Hematopoietic multipotent progenitor cell treated with erythropoietin and hydrocortisone succinate and interleukin-3 and kit ligand, for 6 days (in vitro differentiated cells): Measurements from ENCODE around the gene IL6.
"Not testable (repeated sequence)": the region's sequence is repeated elsewhere in the genome, so short reads cannot be mapped to it uniquely, and the experiment has no call there.

Experiments
- DNase-seq: peaks from one replicate; pipeline ENCODE4 v3.0.0-alpha.2; 2015

IL6 gene

DNA sequence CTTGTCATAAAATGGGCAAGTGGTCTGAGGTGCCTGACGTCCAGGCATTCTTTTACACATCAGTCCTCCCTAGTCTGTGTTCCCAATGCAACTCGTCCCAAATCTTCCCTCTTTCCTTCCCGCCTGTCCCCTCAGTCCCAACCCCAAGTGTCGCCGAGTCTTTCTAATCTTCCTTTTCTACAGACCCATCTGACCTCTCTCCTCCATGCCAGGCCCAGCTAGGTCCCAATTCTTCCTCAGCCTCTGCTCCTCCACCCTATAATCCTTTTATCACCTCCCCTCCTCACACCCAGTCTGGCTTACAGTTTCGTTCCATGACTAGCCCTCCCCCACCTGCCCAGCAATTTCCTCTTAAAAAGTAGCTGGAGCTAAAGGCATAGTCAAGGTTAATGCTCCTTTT lies 22.3 kb upstream of the IL6 start:
- not testable (repeated sequence) for DNase-seq

DNA sequence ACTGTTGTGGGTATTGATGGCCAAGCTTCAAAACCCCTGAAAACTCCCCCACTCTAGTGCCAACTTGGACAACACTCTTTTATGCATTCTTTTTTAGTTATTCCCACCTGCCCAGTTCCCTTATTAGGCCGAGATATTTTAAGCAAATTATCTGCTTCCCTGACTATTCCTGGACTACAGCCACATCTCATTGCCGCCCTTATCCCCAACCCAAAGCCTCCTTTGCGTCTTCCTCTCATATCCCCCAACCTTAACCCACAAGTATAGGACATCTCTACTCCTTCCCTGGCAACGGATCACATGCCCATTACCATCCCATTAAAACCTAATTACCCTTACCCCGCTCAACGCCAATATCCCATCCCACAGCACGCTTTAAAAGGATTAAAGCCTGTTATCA lies 21.1 kb upstream of the IL6 start:
- not testable (repeated sequence) for DNase-seq

DNA sequence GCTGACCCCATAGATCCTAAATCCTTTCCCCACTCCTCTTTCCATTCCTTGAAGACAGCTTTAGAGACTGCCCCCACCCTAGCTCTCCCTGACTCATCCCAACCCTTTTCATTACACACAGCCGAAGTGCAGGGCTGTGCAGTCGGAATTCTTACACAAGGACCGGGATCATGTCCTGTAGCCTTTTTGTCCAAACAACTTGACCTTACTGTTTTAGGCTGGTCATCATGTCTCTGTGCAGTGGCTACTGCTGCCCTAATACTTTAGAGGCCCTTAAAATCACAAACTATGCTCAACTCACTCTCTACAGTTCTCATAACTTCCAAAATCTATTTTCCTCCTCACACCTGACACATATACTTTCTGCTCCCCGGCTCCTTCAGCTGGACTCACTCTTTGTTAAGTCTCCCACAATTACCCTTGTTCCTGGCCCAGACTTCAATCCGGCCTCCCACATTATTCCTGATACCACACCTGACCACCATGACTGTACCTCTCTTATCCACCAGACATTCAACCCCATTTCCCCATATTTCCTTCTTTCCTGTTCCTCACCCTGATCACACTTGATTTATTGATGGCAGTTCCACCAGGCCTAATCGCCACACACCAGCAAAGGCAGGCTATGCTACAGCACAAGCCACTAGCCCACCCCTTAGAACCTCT lies 19.8 kb upstream of the IL6 start:
- DNase-seq = not testable (repeated sequence)

GRCh38 chr7:22708214-22708613 lies 18.8 kb upstream of the IL6 start:
- DNase-seq = not testable (repeated sequence)

DNA sequence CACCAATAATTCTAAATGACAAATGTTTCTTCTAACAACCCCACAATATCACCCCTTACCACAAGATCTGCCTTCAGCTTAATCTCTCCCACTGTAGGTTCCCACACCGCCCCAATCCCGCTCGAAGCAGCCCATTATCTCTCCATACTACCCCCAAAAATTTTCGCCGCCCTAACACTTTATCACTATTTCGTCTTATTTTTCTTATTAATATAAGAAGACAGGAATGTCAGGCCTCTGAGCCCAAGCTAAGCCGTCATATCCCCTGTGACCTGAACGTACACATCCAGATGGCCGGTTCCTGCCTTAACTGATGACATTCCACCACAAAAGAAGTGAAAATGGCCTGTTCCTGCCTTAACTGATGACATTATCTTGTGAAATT lies 18.3 kb upstream of the IL6 start:
- DNase-seq = not testable (repeated sequence)

- DNase-seq = not testable (repeated sequence)
These were observed 17.8 kb upstream of the IL6 start for GRCh38 chr7:22709062-22709829.

GRCh38 chr7:22709857-22710256 lies 17.1 kb upstream of the IL6 start:
- DNase-seq = no peak

GRCh38 chr7:22712999-22713398 lies 14.0 kb upstream of the IL6 start:
- no peak for DNase-seq

DNA sequence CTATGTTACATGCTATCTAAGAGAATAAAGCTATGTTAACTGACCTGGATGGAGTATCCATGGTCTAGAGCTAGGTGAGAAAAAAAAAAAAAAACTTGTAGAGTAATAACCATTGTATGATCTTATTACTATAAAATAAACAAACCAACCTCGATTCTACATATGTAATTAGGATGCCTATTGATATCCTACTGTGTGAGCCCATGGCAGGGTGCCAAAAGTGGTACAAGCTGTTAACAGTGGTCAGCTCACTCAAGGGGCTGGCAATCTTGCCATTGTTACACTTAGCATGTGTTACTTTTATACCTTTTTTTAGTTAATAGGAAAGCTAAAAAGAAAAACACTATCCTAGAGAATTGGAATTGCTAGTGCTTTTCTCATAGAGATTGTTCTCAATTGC lies 13.5 kb upstream of the IL6 start:
- DNase-seq = no peak

- DNase-seq = no peak
These were observed 11.0 kb upstream of the IL6 start for GRCh38 chr7:22715969-22716368.

DNA sequence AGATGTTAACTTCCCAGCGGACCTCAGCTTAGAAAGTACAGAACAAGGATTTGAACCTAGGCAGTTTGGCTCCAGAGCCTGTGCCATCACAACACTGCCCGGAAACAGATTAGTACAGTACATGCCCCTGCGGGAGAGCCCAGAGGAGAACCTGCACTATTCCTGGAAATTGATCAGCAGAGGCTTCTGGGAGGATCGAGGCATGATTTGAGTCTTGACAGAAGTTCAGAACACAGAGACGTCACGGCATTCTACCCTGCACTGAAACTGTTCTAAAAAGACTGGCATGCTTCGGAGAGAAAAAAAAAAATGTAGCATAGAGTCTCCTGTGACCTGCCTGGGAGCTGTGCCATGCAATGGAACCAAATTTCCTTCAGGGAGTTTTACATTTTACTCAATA lies 9.2 kb upstream of the IL6 start:
- DNase-seq = no peak

DNA sequence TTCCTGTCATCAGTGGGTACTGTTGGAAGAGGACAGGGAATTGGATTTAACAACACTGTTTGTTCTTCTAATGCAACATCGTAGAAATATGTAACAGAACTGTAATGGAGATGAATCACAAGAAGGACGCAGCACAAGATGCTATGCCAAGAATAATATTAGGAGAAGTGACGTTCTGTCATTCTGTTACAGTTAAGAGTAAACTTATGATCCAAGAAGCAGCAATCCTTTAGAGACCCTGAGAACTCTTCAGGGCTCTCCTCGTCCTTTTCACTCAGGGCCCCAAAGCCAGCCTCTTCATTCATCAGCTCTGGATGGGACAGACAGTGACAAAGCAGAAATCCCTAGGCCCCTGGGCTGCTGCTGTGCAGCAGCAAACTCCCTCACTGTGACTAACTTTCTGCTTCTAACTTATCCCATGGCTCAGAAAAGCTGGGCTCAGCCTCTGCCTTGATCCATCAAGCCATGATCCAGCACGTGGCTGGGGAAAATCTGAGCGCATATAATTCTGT lies 8.7 kb upstream of the IL6 start:
- no peak for DNase-seq

DNA sequence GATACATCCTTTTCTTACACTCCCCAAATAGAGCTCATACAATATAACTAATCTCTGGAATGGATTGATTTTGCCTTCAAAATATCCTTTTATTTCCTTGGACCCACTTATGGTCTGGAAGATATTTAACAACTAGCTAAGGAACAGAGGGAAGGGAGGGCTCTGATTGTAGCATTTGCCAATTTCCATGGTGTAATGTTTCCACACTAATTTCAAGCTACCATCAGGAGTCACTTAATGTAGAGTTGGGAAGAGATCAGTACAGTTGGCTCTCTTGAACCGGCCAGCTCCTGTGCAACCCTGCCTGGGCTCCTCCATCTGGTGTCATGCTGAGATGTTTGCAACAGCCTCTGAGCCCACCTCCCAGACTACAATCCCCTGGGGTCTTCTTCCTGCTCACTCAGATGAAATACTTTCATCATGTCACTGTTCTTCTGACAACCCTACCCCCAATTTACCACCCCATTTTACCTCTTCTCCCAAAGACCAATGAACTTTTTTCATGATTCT lies 8.0 kb upstream of the IL6 start:
- no peak for DNase-seq

DNA sequence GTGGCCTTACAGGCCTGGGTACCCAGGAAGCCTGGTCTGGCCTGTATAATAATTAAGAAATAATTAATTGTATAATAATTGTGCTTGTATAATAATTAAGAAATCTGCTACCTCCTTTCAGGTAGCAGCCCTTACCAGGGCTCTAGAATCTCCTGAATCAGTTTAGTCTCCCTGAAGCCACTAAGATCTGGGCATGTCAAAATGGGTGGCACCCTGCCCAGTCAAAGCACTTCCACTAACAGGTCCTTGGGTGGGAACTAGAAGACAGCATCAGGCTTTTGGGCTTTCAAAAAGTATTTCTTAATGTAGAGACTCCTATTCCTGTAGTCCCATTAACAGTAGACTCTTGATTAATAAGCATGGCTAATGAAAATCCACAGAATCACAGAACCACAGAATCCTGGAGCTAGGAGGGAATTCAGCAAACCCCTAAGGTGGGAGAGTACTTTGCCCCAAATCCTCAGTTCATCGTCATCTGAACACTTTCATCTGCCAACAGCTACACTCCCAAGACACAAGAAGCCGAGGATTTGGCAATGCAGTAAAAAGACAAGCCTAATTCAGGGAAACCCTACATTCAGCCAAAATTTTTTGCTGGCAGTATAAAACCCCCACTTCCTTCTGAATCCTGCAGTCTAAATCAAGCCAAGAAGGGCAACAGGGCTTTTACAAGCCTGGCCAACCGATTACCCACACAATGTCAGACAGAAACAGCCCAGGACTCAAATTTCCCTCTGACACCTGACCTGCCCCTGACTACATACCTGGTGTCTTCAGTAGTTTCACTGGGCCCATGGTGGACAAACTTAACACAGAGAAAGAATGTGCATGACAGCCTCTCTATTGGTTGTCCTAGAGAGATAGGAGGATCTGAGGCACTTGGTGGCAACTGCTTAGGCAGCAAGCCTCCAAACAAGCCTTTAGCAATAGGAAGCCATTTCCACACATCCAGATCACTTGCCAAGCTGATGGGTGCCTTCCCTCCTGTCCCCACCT lies 5.9 kb upstream of the IL6 start:
- DNase-seq = no peak

- DNase-seq = no peak
These were observed 4.3 kb upstream of the IL6 start for GRCh38 chr7:22722536-22723180.

DNA sequence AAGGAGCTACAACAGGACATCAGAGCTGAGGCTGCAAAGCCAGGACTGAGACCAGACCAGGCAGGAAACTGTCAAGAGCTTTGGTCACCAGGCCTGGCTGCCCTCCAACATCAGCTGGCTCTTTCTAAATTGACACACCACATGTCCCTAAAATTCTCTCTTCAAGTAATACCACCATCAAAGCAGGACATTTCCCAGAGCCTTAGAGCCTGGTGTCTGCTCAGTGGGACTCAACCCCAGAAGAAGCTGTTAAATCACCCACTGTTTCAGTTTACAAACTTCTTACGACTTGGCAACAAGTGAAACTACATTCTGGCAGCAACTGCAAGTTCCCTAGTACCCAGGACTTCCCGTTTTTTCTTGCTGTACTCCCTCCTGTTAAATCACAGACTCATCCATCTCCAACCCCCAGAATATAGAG lies 3.8 kb upstream of the IL6 start:
- DNase-seq = peak; percentile 28

DNA sequence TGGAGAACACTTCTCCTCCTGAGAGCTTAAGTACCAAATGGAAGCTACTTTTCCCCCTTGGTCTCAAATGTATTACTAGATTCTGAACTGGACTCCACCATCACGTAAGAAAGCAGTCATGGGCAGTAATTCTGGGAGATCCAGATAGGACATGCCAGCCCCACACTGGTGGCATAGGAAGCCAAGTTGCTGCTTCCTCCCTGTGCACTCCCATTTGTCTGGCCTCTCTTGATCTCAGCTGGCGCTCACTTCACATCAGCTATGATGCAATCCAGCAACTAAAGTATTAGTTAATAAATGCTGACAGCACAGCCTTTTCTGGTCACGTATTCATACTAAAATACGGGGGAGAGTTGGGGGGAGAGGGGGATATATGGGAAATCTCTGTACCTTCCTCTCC lies 3.4 kb upstream of the IL6 start:
- DNase-seq = no peak

- no peak for DNase-seq
These were observed 2.1 kb upstream of the IL6 start for GRCh38 chr7:22724861-22725260.

DNA sequence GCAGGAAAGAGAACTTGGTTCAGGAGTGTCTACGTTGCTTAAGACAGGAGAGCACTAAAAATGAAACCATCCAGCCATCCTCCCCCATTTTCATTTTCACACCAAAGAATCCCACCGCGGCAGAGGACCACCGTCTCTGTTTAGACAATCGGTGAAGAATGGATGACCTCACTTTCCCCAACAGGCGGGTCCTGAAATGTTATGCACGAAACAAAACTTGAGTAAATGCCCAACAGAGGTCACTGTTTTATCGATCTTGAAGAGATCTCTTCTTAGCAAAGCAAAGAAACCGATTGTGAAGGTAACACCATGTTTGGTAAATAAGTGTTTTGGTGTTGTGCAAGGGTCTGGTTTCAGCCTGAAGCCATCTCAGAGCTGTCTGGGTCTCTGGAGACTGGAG lies 1.4 kb upstream of the IL6 start:
- DNase-seq = peak; percentile 46

- DNase-seq = peak; percentile 77
These were observed 574 bp upstream of the IL6 start for GRCh38 chr7:22726345-22726906.

- DNase-seq = no peak
These were observed 675 bp downstream of the IL6 start for GRCh38 chr7:22727714-22728035.

DNA sequence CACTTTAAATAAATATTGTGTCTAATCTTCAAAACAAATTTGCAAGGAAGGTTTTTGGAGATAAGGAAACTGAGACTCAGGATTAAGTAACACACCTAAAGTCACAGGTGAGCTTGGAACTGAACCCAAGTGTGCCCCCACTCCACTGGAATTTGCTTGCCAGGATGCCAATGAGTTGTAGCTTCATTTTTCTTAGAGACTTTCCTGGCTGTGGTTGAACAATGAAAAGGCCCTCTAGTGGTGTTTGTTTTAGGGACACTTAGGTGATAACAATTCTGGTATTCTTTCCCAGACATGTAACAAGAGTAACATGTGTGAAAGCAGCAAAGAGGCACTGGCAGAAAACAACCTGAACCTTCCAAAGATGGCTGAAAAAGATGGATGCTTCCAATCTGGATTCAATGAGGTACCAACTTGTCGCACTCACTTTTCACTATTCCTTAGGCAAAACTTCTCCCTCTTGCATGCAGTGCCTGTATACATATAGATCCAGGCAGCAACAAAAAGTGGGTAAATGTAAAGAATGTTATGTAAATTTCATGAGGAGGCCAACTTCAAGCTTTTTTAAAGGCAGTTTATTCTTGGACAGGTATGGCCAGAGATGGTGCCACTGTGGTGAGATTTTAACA lies 1.5 kb downstream of the IL6 start:
- DNase-seq = peak; percentile 75
